IMR-90 (cell line): ENCODE data around the gene PARP6. TPM values are rescaled to one million over a fixed set of nuclear protein-coding genes. Genes with fewer than 3 reads are reported as not detected.

Source experiments
- ATAC-seq: fragments of 200-7000 bp; cut with Tn5 transposase; 2 replicates; pipeline ENCODE4 v1.9.1; 2020; ENCODE audit warnings: low read depth, mild to moderate bottlenecking, moderate library complexity
- BruUV-seq: library from RNA; stranded (reverse); fragments of 400-500 nt; replicated peaks from 2 replicates; lab custom pipeline; 2021; lab: Mats Ljungman, UMichigan
- CTCF ChIA-PET: fragments of 300-600 bp; formaldehyde crosslinking; extraction: SDS; loops from one replicate; lab custom pipeline; 2021; ENCODE audit warnings: antibody characterized with exemption; lab: Yijun Ruan, JAX
- POLR2A ChIA-PET: fragments of 300-600 bp; sonication (Branson Sonifier 250); formaldehyde crosslinking; loops from one replicate; lab custom pipeline; 2022; ENCODE audit warnings: antibody characterized with exemption; ENCODE audit not compliant: unreplicated experiment; lab: Charles Lee
- DNase-seq: peaks from one replicate; pipeline ENCODE4 v3.0.0; 2013
- H2AFZ ChIP-seq: replicated peaks from 2 replicates; pipeline ENCODE3; 2013; ENCODE audit warnings: low read length, mild to moderate bottlenecking; ENCODE audit not compliant: poor library complexity
- H2AK5ac ChIP-seq: 2 replicates; pipeline ENCODE4 v1.6.1; 2013; ENCODE audit warnings: low read depth, low read length, inconsistent platforms
- H2AK9ac ChIP-seq: replicated peaks from 2 replicates; pipeline ENCODE3; 2013; ENCODE audit warnings: mild to moderate bottlenecking, low read depth, low read length, moderate library complexity; ENCODE audit not compliant: poor library complexity
- H2BK120ac ChIP-seq: 2 replicates; pipeline ENCODE4 v1.6.1; 2013; ENCODE audit warnings: low read depth, low read length, inconsistent platforms
- H2BK15ac ChIP-seq: 3 replicates; pipeline ENCODE4 v1.6.1; 2013; ENCODE audit warnings: low read depth, low read length, inconsistent platforms
- H2BK20ac ChIP-seq: 2 replicates; pipeline ENCODE4 v1.6.1; 2013; ENCODE audit warnings: low read depth, mild to moderate bottlenecking, inconsistent platforms, low read length, moderate library complexity
- H2BK5ac ChIP-seq: 2 replicates; pipeline ENCODE4 v1.6.1; 2013; ENCODE audit warnings: mild to moderate bottlenecking, low read depth, low read length, inconsistent platforms; ENCODE audit not compliant: poor library complexity, severe bottlenecking
- H3K14ac ChIP-seq: replicated peaks from 2 replicates; pipeline ENCODE4 v1.6.1; 2013; ENCODE audit warnings: low read depth, low read length, inconsistent platforms
- H3K18ac ChIP-seq: 2 replicates; pipeline ENCODE4 v1.6.1; 2013; ENCODE audit warnings: low read depth, low read length, control low read depth
- H3K23ac ChIP-seq: 2 replicates; pipeline ENCODE4 v1.6.1; 2013; ENCODE audit warnings: low read depth, low read length, inconsistent platforms
- H3K27ac ChIP-seq: 2 replicates; pipeline ENCODE4 v1.5.1; 2013; ENCODE audit warnings: mild to moderate bottlenecking, control low read depth, low read length; ENCODE audit not compliant: insufficient read depth
- H3K27me3 ChIP-seq: 2 replicates; pipeline ENCODE4 v1.6.1; 2013; ENCODE audit warnings: low read length; ENCODE audit not compliant: control insufficient read depth, insufficient read depth
- H3K36me3 ChIP-seq: 2 replicates; pipeline ENCODE4 v1.6.1; 2013; ENCODE audit warnings: low read length, mixed read lengths; ENCODE audit not compliant: control insufficient read depth, insufficient read depth
- H3K4ac ChIP-seq: 2 replicates; pipeline ENCODE4 v1.6.1; 2013; ENCODE audit warnings: low read depth, low read length, inconsistent platforms
- H3K4me1 ChIP-seq: 2 replicates; pipeline ENCODE4 v1.6.1; 2013; ENCODE audit warnings: low read length, mixed read lengths; ENCODE audit not compliant: control insufficient read depth, insufficient read depth
- H3K4me2 ChIP-seq: 2 replicates; pipeline ENCODE4 v1.6.1; 2013; ENCODE audit warnings: low read depth, mild to moderate bottlenecking, control low read depth, low read length, moderate library complexity
- H3K4me3 ChIP-seq: 2 replicates; pipeline ENCODE4 v1.5.1; 2013; ENCODE audit warnings: low read depth, mild to moderate bottlenecking, control low read depth, low read length, moderate library complexity; ENCODE audit not compliant: insufficient read depth
- H3K56ac ChIP-seq: 2 replicates; pipeline ENCODE4 v1.6.1; 2013; ENCODE audit warnings: low read length, inconsistent platforms; ENCODE audit not compliant: insufficient read depth; ENCODE audit errors: extremely low read depth
- H3K79me1 ChIP-seq, 2 experiments: 2 replicates each; pipeline ENCODE4 v1.6.1; 2013; ENCODE audit warnings: low read length in 2 of 2, inconsistent platforms in 1 of 2, low read depth in 1 of 2
- H3K9ac ChIP-seq: 2 replicates; pipeline ENCODE4 v1.6.1; 2013; ENCODE audit warnings: low read depth, low read length, control low read depth
- H3K9me1 ChIP-seq: 2 replicates; pipeline ENCODE4 v1.6.1; 2013; ENCODE audit warnings: low read length, inconsistent platforms; ENCODE audit not compliant: insufficient read depth
- H3K9me3 ChIP-seq: 2 replicates; pipeline ENCODE4 v1.6.1; 2013; ENCODE audit warnings: low read length; ENCODE audit not compliant: control insufficient read depth, insufficient read depth
- H4K20me1 ChIP-seq: 2 replicates; pipeline ENCODE4 v1.6.1; 2013; ENCODE audit warnings: low read length, inconsistent platforms; ENCODE audit not compliant: insufficient read depth
- H4K5ac ChIP-seq: 2 replicates; pipeline ENCODE4 v1.6.1; 2013; ENCODE audit warnings: mild to moderate bottlenecking, low read depth, low read length, control low read depth
- H4K8ac ChIP-seq, 2 experiments: 2 replicates each; pipeline ENCODE4 v1.6.1; 2013; ENCODE audit warnings: low read depth in 2 of 2, low read length in 2 of 2, control low read depth in 1 of 2, inconsistent platforms in 1 of 2
- H4K91ac ChIP-seq: 2 replicates; pipeline ENCODE4 v1.6.1; 2013; ENCODE audit warnings: low read depth, low read length, inconsistent platforms; ENCODE audit not compliant: insufficient read depth
- CHD1 ChIP-seq: IDR thresholded peaks from 2 replicates; pipeline ENCODE4 v1.6.1; 2012; ENCODE audit warnings: low read depth, low read length, improper control_type of control experiment
- MXI1 ChIP-seq: IDR thresholded peaks from 2 replicates; pipeline ENCODE4 v1.6.1; 2012; ENCODE audit warnings: low read depth, mild to moderate bottlenecking, low read length, moderate library complexity, borderline replicate concordance
- RAD21 ChIP-seq: IDR thresholded peaks from 2 replicates; pipeline ENCODE4 v1.6.1; 2012; ENCODE audit warnings: low read length, improper control_type of control experiment
- RCOR1 ChIP-seq: IDR thresholded peaks from 2 replicates; pipeline ENCODE4 v1.6.1; 2012; ENCODE audit warnings: mild to moderate bottlenecking, low read length, improper control_type of control experiment; ENCODE audit not compliant: insufficient replicate concordance
- RFX5 ChIP-seq: IDR thresholded peaks from 2 replicates; pipeline ENCODE4 v1.8.0; 2012; ENCODE audit warnings: low read depth, mild to moderate bottlenecking, low read length, moderate library complexity
- SMC3 ChIP-seq: fragments of 150-350 bp; IDR thresholded peaks from 2 replicates; pipeline ENCODE4 v1.6.1; 2016; ENCODE audit warnings: low read depth, mild to moderate bottlenecking, antibody characterized with exemption, low read length, moderate library complexity
- USF2 ChIP-seq: fragments of 150-350 bp; IDR thresholded peaks from 2 replicates; pipeline ENCODE4 v1.6.1; 2017; ENCODE audit warnings: mild to moderate bottlenecking, antibody characterized with exemption, low read length, low read depth
- WGBS, 2 experiments: methylation state at CpG; one replicate each; pipeline versions ENCODE4 v1.1.5 to v1.1.7; 2013; ENCODE audit warnings: missing lambda C conversion rate in 2 of 2; ENCODE audit not compliant: insufficient read length in 1 of 2; ENCODE audit errors: extremely low coverage in 2 of 2; 5-methylcytosine and 5-hydroxymethylcytosine counted together
- dilution Hi-C: fragments of 300-500 bp; cut with HindIII; formaldehyde crosslinking; loops from one replicate; pipeline ENCODE4 v1.14.3; 2018; ENCODE audit warnings: low sequenced_read_pairs; ENCODE audit not compliant: unreplicated experiment
- in situ Hi-C: fragments of 300-500 bp; cut with MboI; formaldehyde crosslinking; loops from 3 replicates; pipeline ENCODE4 v1.14.3; 2019; ENCODE audit warnings: low sequenced_read_pairs, inconsistent platforms, mixed read lengths
- intact Hi-C: fragments of 100-400 bp; cut with micrococcal nuclease; formaldehyde crosslinking; loops from 2 replicates; pipeline ENCODE4 v1.10.0; 2022
- polyA plus RNA-seq, 3 experiments: library from polyadenylated mRNA; depleted of rRNA; stranded (reverse); fragments of >200 nt; gene quantifications; 2 replicates each; pipeline ENCODE4 v1.2.3, GENCODE V29; 2012; ENCODE audit warnings: low replicate concordance in 1 of 3
- total RNA-seq: library from RNA; depleted of rRNA; stranded (reverse); fragments of >200 nt; gene quantifications from 2 replicates; pipeline ENCODE4 v1.2.3, GENCODE V29; 2012

PARP6 gene
- total and polyA plus RNA-seq, 2 of the 4 experiments (the other 2 are of a cell fraction): 13.4 to 45.1 TPM

- peak; percentile 72; the same call in 1 of the 2 replicates for TF ChIP-seq MXI1
These were observed 47.8 kb upstream of the PARP6 start, which contains the start of gene CELF6 (continued) for GRCh38 chr15:72319985-72320671.

DNA sequence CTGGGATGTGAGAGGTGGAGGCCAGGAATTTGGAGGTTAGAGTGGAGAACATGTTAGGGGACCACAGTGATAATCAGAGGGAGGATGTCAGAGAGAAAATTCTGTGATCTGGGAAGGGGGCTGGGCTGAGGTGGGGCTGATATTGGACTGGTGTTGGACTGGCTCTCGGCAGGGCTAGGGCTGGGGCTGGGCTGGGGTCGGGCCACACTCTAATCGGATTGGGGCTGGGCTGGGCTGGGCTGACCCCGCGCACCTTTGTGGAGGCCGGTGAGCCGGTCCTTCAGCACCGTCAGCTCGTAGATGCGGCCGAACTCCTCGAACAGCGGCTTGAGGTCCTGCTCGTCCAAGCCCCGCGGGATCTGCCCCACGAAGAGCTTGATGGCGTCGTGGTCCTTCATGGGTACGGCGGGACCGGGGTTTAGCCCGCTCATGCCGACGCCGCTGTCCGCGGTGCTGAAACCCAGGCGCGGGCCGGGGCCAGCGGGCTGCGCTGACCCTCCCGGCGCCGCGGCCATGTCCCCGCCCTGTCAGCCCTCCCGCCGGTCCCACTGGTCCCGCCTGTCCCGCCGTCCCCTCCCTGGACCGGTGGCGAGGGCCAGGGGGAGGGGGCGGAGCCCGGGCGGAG lies 47.1 kb upstream of the PARP6 start:
- intact Hi-C loops (no loop called here), dilution Hi-C loops (no loop called here), in situ Hi-C loops (no loop called here)
- no peak overlapping the region for H3K14ac ChIP-seq
- H3K23ac ChIP-seq: no peak overlapping the region
- ATAC-seq (peak; percentile 89), DNase-seq (peak; percentile 47)
- POLR2A ChIA-PET: no interaction called here
- no peaks in the 10 kb centered on the region for H3K79me1 ChIP-seq
- H2BK20ac ChIP-seq: no peak overlapping the region
- WGBS, 2 experiments: 8% methylated on average over 28 of the region's 48 CpGs; no CpG with 5 or more reads in 1 of the 2 experiments
- H2BK5ac ChIP-seq: no peak overlapping the region
- no peak overlapping the region for H3K4me2 ChIP-seq
- H4K20me1 ChIP-seq: 0 out of 2 replicates have a peak, but pooled peaks cover 5% of the 10 kb centered on the region
- H3K4me1 ChIP-seq: no peaks in the 10 kb centered on the region
- H4K91ac ChIP-seq: no peak overlapping the region
- CTCF ChIA-PET: no interaction called here
- H2AK9ac ChIP-seq: no peak overlapping the region
- TF ChIP-seq USF2: no peak
- no peak for TF ChIP-seq RFX5
- peak; percentile 96 for TF ChIP-seq MXI1
- TF ChIP-seq SMC3: no peak
- TF ChIP-seq CHD1: no peak
- no peak for TF ChIP-seq RCOR1
- no peak for TF ChIP-seq RAD21
- H3K4me3 ChIP-seq: peak overlapping the region; percentile 21
- no peaks in the 10 kb centered on the region; the same call in 1 of the 2 replicates for H3K9me1 ChIP-seq
- H2BK15ac ChIP-seq: no peak overlapping the region
- H2AK5ac ChIP-seq: no peak overlapping the region
- H3K27me3 ChIP-seq: peaks cover 22% of the 10 kb centered on the region
- no peak overlapping the region for H3K27ac ChIP-seq
- H3K4ac ChIP-seq: no peak overlapping the region
- no peaks in the 10 kb centered on the region for H3K9me3 ChIP-seq
- H3K56ac ChIP-seq: no peak overlapping the region
- H3K18ac ChIP-seq: no peak overlapping the region
- no peak overlapping the region for H4K5ac ChIP-seq
- no peak overlapping the region for H4K8ac ChIP-seq
- peak overlapping the region; percentile 79 for H2AFZ ChIP-seq
- no peaks in the 10 kb centered on the region for H3K36me3 ChIP-seq
- BruUV-seq: no TSS peak
- no peak overlapping the region for H3K9ac ChIP-seq
- no peak overlapping the region for H2BK120ac ChIP-seq
